NCI-H146 (cell line): ENCODE measurements around the gene NME2.
A peak's percentile ranks its signal among the peaks of the same experiment; 100 is the strongest.
"Not testable (repeated sequence)": the region's sequence is repeated elsewhere in the genome, so short reads cannot be mapped to it uniquely, and the experiment has no call there.

Source experiments
- DNase-seq: peaks from one replicate; lab custom pipeline; 2025; lab: John Stamatoyannopoulos, UW

The NME2 gene

GRCh38 chr17:51153210-51154072 lies 12.8 kb upstream of the NME2 start, which contains the start of gene NME1:
Gene NME1, plus strand, starts transcription at chr17:51153559. Its CDS starts 2,096 bp downstream, at chr17:51155655.
- peak; percentile 98 for DNase-seq

GRCh38 chr17:51154176-51154575 lies 12.0 kb upstream of the NME2 start:
- DNase-seq: peak; percentile 24

- DNase-seq: no peak
Measured at GRCh38 chr17:51155416-51155815, 10.8 kb upstream of the NME2 start.

- DNase-seq: no peak
Measured at GRCh38 chr17:51159604-51160003, 6.6 kb upstream of the NME2 start.

- DNase-seq: no peak
Measured at GRCh38 chr17:51161541-51161940, 4.7 kb upstream of the NME2 start.

GRCh38 chr17:51164911-51165679 lies 1.1 kb upstream of the NME2 start:
- DNase-seq: peak; percentile 77

- DNase-seq: peak; percentile 47
Measured at GRCh38 chr17:51165680-51166197, 472 bp upstream of the NME2 start.

- DNase-seq: peak; percentile 57
Measured at GRCh38 chr17:51166987-51167931, 1.0 kb downstream of the NME2 start.

GRCh38 chr17:51169340-51169739 lies 3.1 kb downstream of the NME2 start:
- no peak for DNase-seq

- DNase-seq: no peak
Measured at GRCh38 chr17:51170736-51171135, 4.5 kb downstream of the NME2 start.

GRCh38 chr17:51172030-51172429 lies 5.8 kb downstream of the NME2 start:
- DNase-seq: not testable (repeated sequence)

- no peak for DNase-seq
Measured at GRCh38 chr17:51180486-51180885, 14.3 kb downstream of the NME2 start.

GRCh38 chr17:51184124-51184523 lies 17.9 kb downstream of the NME2 start:
- no peak for DNase-seq

GRCh38 chr17:51185763-51186332 lies 19.6 kb downstream of the NME2 start:
- no peak for DNase-seq

GRCh38 chr17:51188271-51188833 lies 22.1 kb downstream of the NME2 start:
- DNase-seq: no peak

- DNase-seq: no peak
Measured at GRCh38 chr17:51189162-51189561, 23.0 kb downstream of the NME2 start.

GRCh38 chr17:51189628-51190027 lies 23.4 kb downstream of the NME2 start:
- no peak for DNase-seq

GRCh38 chr17:51191895-51192294 lies 25.7 kb downstream of the NME2 start:
- DNase-seq: no peak

- DNase-seq: no peak
Measured at GRCh38 chr17:51197754-51198153, 31.5 kb downstream of the NME2 start.

- no peak for DNase-seq
Measured at GRCh38 chr17:51200295-51200694, 34.1 kb downstream of the NME2 start.

GRCh38 chr17:51200846-51201245 lies 34.6 kb downstream of the NME2 start:
- DNase-seq: no peak
